ENCODE results near the gene MRTFA. TPM values are rescaled to one million over a fixed set of nuclear protein-coding genes. Genes with fewer than 3 reads are reported as not detected.
"Not testable (repeated sequence)": the region's sequence is repeated elsewhere in the genome, so short reads cannot be mapped to it uniquely, and the experiment has no call there.

MRTFA gene
- total and polyA plus RNA-seq, 12 donors = 12.3 to 141 (median 41.6) TPM

DNA sequence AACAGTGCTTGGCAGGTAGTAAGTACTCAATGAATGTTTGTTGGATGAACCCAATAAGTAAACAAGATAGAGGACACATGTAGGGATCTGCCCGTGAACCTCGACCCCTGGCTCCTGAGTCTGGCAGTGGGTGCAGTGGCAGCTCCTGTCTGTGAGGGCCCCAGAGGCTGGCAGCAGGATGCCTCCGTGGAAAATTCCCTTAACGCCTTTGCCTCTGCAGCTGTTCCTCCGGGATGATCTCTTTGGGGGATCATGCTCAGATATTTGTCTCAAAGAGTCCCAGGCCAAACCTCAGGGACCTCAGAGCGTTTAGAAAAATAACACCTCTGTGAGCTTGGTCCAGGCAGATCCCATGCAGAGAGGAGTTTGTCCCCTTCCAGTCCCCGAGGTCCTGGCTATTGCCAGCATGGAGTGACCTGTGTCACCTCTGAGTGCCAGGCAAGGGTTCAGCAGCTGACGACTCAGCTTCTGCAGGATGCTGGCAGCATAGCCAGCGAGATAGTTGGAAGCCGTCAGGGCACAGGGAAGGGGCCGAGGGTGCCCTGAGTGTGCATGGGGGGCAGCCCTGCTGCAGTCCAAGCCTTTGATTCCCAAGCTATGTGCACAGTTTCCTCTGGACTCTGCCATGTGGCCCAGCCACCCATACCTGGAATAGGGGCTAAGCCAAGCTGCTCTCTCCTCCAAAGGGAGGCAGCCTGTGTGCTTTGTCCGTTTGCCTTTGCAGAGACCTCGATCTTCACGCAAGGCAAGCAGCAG is 42.2 kb upstream of the MRTFA start:
- intact Hi-C loops (cut with DNase I) = no loop called here
- DNase-seq = no peak
- TF ChIP-seq POLR2A (IDR thresholded peaks at IDR 0.05) = no peak
- TF ChIP-seq, protein P1, sequence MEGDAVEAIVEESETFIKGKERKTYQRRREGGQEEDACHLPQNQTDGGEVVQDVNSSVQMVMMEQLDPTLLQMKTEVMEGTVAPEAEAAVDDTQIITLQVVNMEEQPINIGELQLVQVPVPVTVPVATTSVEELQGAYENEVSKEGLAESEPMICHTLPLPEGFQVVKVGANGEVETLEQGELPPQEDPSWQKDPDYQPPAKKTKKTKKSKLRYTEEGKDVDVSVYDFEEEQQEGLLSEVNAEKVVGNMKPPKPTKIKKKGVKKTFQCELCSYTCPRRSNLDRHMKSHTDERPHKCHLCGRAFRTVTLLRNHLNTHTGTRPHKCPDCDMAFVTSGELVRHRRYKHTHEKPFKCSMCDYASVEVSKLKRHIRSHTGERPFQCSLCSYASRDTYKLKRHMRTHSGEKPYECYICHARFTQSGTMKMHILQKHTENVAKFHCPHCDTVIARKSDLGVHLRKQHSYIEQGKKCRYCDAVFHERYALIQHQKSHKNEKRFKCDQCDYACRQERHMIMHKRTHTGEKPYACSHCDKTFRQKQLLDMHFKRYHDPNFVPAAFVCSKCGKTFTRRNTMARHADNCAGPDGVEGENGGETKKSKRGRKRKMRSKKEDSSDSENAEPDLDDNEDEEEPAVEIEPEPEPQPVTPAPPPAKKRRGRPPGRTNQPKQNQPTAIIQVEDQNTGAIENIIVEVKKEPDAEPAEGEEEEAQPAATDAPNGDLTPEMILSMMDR (IDR thresholded peaks at IDR 0.05) = no peak
- Histone ChIP-seq H3K27ac (no peak overlapping the region), H3K4me1 (replicated peaks in 1 of 2) (peaks cover 3 to 10% of the 10 kb centered on the region in 2 donors), H3K4me3 (no peak overlapping the region), H3K9me3 (replicated peaks in 1 of 3) (no peaks in the 10 kb centered on the region), H3K27me3 (peaks cover 7% of the 10 kb centered on the region), H3K36me3 (replicated peaks in 1 of 2) (no peaks in the 10 kb centered on the region)
- WGBS, 4 donors = 70 to 75% (median 74%) methylated on average over 6 to 14 of the region's 14 CpGs

- intact Hi-C loops (cut with DNase I) = no loop called here
- H3K9me3 ChIP-seq (replicated peaks in 1 of 3) = no peaks in the 10 kb centered on the region
- WGBS, 4 donors = 84 to 100% (median 99%) methylated on average over 3 of the region's 3 CpGs
- H3K4me3 ChIP-seq = no peak overlapping the region
- H3K27me3 ChIP-seq = peaks cover 7% of the 10 kb centered on the region
- TF ChIP-seq, protein P1 (IDR thresholded peaks at IDR 0.05) = no peak
- TF ChIP-seq POLR2A (IDR thresholded peaks at IDR 0.05) = no peak
- H3K27ac ChIP-seq = no peak overlapping the region
- DNase-seq = no peak
- peaks cover 0 to 10% of the 10 kb centered on the region in 2 donors for H3K4me1 ChIP-seq (replicated peaks in 1 of 2)
- H3K36me3 ChIP-seq (replicated peaks in 1 of 2) = no peaks in the 10 kb centered on the region
These were observed 40.1 kb upstream of the MRTFA start for GRCh38 chr22:40676644-40677043.

GRCh38 chr22:40676166-40676565 is 39.6 kb upstream of the MRTFA start:
- H3K27ac ChIP-seq; DNase-seq; H3K4me1 ChIP-seq (replicated peaks in 1 of 2); H3K27me3 ChIP-seq; H3K36me3 ChIP-seq (replicated peaks in 1 of 2); H3K4me3 ChIP-seq; intact Hi-C loops (cut with DNase I); H3K9me3 ChIP-seq (replicated peaks in 1 of 3): not testable (repeated sequence)
- 82 to 95% (median 88%) methylated on average over 4 of the region's 4 CpGs for WGBS, 4 donors

GRCh38 chr22:40674274-40674673 is 37.8 kb upstream of the MRTFA start:
- TF ChIP-seq, protein P1 (IDR thresholded peaks at IDR 0.05) = no peak
- no peak for TF ChIP-seq POLR2A (IDR thresholded peaks at IDR 0.05)
- 79 to 83% (median 82%) methylated on average over 3 to 4 of the region's 4 CpGs for WGBS, 4 donors
- Histone ChIP-seq H3K4me1 (replicated peaks in 1 of 2) (peaks cover 0 to 3% of the 10 kb centered on the region in 2 donors), H3K27me3 (peaks cover 5% of the 10 kb centered on the region), H3K27ac (no peak overlapping the region), H3K36me3 (replicated peaks in 1 of 2) (no peaks in the 10 kb centered on the region), H3K9me3 (replicated peaks in 1 of 3) (no peaks in the 10 kb centered on the region), H3K4me3 (no peak overlapping the region)
- intact Hi-C loops (cut with DNase I) = no loop called here
- DNase-seq = no peak

DNA sequence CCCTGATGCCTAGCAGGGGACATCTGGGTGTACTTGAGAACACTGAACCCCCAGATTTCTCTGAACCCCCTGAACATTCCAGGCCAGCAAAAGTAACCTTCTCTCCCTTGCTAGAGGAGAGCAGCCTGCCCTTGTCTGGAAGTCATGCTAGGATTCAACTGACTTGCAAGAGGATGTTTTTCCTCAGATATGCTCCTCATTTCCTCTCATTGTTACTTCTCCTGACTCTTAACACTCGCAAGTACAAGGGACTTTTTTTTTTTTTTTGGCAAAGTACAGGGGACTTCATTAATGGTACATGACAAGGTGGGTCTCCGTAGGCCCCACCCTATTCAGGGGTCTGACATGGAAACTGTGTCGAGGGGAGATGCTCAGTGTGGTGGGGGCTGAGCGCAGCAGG is 36.5 kb upstream of the MRTFA start:
- no peaks in the 10 kb centered on the region for H3K9me3 ChIP-seq (replicated peaks in 1 of 3)
- TF ChIP-seq, protein P1 (IDR thresholded peaks at IDR 0.05) = no peak
- TF ChIP-seq POLR2A (IDR thresholded peaks at IDR 0.05) = no peak
- no peak for DNase-seq
- no peaks in the 10 kb centered on the region for H3K27me3 ChIP-seq
- H3K27ac ChIP-seq = peak overlapping the region in 1 of 5 donors; percentile 40
- intact Hi-C loops (cut with DNase I) = no loop called here
- H3K4me3 ChIP-seq = no peak overlapping the region
- 80 to 91% (median 85%) methylated on average over 4 of the region's 4 CpGs for WGBS, 4 donors
- H3K36me3 ChIP-seq (replicated peaks in 1 of 2) = no peaks in the 10 kb centered on the region
- no peaks in the 10 kb centered on the region for H3K4me1 ChIP-seq (replicated peaks in 1 of 2)

All from adrenal gland (tissue), 12 donors.